Fibroblast of villous mesenchyme (primary cell): ENCODE data around the gene ZNF786. TPM values are rescaled to one million over a fixed set of nuclear protein-coding genes. Genes with fewer than 3 reads are reported as not detected.

Experiments used
- DNase-seq: peaks from one replicate; pipeline ENCODE4 v3.0.0-alpha.2; 2010; ENCODE audit warnings: low read depth
- H3K4me3 ChIP-seq: 2 replicates; pipeline ENCODE4 v1.5.1; 2011; ENCODE audit warnings: low read depth, mild to moderate bottlenecking, low read length
- total RNA-seq: library from RNA; depleted of rRNA; stranded (reverse); fragments of >200 nt; gene quantifications from 2 replicates; pipeline ENCODE4 v1.2.3, GENCODE V29; 2012
- TF ChIP-seq, protein P1 (sequence below): IDR thresholded peaks from 2 replicates; pipeline ENCODE4 v1.5.1; 2012; ENCODE audit warnings: low read depth, mild to moderate bottlenecking, low read length; ENCODE audit not compliant: insufficient read depth

Gene ZNF786
- total RNA-seq, result 6.1 and 9.1 TPM in 2 replicates

GRCh38 chr7:149090397-149091195, at the start of gene ZNF786:
TSS of gene ZNF786 (minus strand) at chr7:149090718. CDS start at chr7:149090640, 78 bp downstream.
- H3K4me3 ChIP-seq, result peak within 1 kb of the TSS; percentile 93
- TF ChIP-seq, protein P1, sequence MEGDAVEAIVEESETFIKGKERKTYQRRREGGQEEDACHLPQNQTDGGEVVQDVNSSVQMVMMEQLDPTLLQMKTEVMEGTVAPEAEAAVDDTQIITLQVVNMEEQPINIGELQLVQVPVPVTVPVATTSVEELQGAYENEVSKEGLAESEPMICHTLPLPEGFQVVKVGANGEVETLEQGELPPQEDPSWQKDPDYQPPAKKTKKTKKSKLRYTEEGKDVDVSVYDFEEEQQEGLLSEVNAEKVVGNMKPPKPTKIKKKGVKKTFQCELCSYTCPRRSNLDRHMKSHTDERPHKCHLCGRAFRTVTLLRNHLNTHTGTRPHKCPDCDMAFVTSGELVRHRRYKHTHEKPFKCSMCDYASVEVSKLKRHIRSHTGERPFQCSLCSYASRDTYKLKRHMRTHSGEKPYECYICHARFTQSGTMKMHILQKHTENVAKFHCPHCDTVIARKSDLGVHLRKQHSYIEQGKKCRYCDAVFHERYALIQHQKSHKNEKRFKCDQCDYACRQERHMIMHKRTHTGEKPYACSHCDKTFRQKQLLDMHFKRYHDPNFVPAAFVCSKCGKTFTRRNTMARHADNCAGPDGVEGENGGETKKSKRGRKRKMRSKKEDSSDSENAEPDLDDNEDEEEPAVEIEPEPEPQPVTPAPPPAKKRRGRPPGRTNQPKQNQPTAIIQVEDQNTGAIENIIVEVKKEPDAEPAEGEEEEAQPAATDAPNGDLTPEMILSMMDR, result peak; percentile 91
- peak; percentile 87 for DNase-seq

- H3K4me3 ChIP-seq, result no peak overlapping the region
- TF ChIP-seq, protein P1, result no peak
- DNase-seq, result no peak
Observed at GRCh38 chr7:149136118-149136517, 45.6 kb upstream of the ZNF786 start.

DNA sequence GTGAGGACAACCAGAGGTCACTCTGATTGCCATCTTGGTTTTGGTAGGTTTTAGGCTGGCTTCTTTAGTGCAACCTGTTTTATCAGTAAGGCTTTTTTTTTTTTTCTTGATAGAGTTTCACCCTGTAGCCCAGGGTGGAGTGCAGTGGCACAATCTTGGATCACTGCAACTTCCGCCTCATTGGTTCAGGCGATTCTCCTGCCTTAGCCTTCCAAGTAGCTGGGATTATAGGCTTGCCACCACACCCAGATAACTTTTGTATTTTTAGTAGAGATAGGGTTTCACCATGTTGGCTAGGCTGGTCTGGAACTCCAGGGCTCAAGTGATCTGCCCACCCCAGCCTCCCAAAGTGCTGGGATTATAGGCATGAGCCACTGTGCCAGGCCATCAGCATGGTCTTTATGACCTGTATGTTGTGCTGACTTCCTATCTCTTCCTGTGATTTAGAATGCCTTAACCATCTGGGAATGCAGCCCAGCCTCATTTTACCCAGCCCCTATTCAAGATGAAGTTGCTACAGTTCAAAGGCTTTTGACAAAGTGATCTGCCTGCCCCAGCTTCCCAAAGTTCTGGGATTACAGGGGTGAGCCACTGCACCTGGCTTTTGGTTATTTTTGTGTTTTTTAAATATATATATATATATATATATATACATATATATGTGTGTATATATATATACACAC, 42.7 kb upstream of the ZNF786 start:
- TF ChIP-seq, protein P1, result no peak
- DNase-seq, result no peak
- no peak overlapping the region for H3K4me3 ChIP-seq

DNA sequence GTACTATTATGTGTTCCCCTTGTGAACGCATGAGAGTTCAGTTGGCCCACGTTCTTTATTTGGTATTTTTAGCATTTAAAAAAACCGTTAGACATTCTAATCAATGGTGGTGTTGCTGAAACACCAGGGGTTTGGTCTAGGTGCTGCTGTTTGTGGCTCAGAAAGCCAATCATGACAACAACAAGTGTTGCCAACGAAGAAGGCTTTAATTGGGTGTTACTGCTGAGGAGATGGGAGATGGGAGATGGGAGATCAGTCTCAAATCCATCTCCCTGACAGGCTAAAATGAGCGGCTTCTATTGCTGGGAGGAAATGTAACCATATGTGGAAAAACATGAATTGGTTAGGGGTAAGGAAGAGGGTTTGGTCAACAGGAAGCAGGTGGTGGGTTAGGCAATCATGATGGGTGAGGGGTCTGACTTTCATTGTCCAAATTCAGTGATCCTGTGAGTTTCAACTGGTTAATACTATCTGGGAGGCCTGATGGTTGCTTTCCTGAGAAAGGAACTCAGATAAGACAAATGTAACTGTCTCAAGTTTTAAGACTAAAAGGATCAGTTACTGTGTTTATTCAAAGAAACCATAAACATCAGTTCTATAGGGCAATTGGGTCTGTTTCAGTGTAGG, 40.2 kb upstream of the ZNF786 start:
- no peak overlapping the region for H3K4me3 ChIP-seq
- DNase-seq, result no peak
- TF ChIP-seq, protein P1, result no peak

- peak overlapping the region; percentile 71 for H3K4me3 ChIP-seq
- DNase-seq, result peak; percentile 12
- TF ChIP-seq, protein P1, result no peak
Observed at GRCh38 chr7:149126662-149127266, 36.2 kb upstream of the ZNF786 start.

DNA sequence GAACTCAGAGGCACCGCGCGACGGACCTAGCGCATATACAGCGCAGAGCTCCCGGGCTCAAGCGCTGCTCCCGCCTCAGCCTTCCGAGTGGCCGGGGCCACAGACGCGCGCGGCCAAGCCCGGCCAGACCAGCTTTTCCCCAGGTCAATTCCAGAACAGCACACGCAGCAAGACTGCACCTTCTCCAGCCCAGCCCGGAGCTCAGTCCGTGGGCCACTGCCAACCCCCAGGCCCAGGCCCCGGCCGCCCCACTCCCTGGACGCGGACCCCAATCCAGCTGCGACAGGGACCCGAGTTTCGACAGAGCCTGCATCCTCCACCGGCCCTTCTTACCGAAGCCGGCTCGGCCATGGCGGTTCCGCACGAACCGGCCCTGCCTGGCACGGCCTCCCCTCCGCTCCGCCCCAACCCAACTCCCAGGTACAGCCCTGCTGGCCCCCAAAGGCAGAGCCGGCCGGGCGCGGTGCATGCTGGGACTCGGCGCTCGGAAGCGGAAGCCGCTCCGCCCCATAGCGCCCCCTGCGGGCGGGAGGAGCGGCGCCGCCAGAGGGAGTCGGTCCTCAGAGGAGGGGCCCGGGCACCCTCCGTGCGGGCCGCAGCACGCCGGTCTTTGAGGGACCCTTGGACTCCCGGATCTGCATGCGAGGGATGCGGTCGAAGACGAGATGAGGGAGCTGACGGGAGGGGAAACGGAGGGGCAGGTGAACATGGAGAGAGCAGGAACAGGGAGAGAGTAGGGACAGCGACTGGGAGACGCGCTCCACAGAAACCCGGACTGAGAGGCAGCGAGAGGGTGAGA, 35.5 kb upstream of the ZNF786 start, which contains the start of gene ZNF425:
ZNF425 (minus strand) TSS at position 462 of the 799 bp plus-strand sequence; CDS start at position 351, 111 bp downstream.
- TF ChIP-seq, protein P1, result peak; percentile 94
- H3K4me3 ChIP-seq, result peak within 1 kb of the TSS; percentile 71
- peak; percentile 91 for DNase-seq
